GM10266 (cell line): Measurements from ENCODE around the gene SDC1.

Experiments
- DNase-seq: peaks from one replicate; pipeline ENCODE4 v3.0.0; 2012; ENCODE audit errors: extremely low spot score
- TF ChIP-seq, protein P1 (sequence below): IDR thresholded peaks from 2 replicates; pipeline ENCODE4 v1.5.1; 2012; ENCODE audit warnings: mild to moderate bottlenecking, low read depth; ENCODE audit not compliant: control insufficient read depth, insufficient read depth; ENCODE audit errors: missing control alignments

SDC1 gene

DNA sequence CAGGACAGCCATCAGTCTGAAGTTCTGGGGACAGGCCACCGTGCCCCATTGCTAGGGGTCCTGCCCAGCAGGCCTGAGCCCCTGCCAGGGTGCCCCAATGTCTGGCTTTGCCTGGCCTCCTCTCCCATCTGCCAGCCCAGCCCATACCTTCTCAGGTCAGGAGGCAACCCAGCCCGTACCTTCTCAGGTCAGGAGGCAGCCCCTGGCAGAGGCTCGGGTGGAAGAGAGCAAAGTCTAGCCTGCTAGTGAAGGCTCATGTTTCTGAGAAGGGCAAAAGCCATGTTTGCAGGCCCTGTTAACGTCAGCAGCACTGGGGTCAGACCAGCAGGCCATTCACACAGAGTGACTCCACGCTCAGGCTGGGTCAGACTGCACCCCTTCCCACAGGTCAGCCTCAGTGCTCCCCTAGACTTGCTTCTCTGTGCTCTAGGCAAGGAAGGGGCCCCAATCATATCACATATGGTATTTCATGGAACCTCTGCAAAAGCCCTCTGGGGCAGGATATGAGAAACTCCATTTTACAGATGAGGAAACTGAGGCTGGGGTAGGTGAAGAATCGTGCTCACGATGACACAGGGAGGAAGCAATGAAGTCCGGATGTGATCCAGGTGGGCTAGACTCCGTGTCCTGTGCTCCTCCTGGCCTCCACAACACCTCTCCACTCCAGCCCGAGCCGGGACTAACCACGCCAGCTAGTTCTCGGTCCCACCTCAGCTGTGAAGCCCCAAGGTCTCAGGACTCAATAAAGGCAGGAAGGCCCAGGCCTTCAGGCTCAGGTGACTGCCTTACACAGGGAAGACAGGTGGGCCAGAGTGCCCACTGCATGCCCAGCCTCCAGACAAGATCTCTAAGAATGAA, 9.5 kb downstream of the SDC1 start:
- DNase-seq = no peak
- TF ChIP-seq, protein P1, sequence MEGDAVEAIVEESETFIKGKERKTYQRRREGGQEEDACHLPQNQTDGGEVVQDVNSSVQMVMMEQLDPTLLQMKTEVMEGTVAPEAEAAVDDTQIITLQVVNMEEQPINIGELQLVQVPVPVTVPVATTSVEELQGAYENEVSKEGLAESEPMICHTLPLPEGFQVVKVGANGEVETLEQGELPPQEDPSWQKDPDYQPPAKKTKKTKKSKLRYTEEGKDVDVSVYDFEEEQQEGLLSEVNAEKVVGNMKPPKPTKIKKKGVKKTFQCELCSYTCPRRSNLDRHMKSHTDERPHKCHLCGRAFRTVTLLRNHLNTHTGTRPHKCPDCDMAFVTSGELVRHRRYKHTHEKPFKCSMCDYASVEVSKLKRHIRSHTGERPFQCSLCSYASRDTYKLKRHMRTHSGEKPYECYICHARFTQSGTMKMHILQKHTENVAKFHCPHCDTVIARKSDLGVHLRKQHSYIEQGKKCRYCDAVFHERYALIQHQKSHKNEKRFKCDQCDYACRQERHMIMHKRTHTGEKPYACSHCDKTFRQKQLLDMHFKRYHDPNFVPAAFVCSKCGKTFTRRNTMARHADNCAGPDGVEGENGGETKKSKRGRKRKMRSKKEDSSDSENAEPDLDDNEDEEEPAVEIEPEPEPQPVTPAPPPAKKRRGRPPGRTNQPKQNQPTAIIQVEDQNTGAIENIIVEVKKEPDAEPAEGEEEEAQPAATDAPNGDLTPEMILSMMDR = no peak

DNA sequence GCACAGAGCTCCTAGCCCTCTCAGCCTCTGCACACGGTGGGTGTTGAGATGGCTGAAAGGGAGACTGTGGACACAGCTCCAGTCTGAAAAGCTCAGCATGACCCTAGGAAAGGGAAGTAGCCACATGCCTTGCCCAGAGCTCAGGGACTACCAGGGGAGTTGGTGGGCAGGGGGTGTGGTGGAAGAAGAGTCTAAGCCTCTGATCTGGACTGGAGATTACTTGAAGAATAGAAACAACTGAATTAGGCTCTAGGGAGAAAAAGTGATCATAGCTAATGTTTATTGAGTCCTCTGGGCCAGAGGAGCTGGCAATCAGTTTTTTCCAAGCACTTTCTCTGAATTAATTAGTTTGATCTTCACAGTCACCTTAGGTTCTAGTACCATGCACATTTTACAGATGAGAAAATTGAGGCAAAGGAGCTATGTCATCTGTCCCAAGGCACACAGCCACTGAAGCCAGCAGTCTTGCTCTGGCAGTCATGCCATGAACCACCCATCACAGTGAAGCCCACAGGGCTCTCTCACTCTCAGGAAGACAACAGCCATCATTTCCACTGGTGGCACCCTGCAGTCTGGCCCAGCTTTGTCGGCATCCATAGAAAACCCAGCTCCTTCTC, 10.3 kb downstream of the SDC1 start:
- DNase-seq = no peak
- TF ChIP-seq, protein P1 = no peak

DNA sequence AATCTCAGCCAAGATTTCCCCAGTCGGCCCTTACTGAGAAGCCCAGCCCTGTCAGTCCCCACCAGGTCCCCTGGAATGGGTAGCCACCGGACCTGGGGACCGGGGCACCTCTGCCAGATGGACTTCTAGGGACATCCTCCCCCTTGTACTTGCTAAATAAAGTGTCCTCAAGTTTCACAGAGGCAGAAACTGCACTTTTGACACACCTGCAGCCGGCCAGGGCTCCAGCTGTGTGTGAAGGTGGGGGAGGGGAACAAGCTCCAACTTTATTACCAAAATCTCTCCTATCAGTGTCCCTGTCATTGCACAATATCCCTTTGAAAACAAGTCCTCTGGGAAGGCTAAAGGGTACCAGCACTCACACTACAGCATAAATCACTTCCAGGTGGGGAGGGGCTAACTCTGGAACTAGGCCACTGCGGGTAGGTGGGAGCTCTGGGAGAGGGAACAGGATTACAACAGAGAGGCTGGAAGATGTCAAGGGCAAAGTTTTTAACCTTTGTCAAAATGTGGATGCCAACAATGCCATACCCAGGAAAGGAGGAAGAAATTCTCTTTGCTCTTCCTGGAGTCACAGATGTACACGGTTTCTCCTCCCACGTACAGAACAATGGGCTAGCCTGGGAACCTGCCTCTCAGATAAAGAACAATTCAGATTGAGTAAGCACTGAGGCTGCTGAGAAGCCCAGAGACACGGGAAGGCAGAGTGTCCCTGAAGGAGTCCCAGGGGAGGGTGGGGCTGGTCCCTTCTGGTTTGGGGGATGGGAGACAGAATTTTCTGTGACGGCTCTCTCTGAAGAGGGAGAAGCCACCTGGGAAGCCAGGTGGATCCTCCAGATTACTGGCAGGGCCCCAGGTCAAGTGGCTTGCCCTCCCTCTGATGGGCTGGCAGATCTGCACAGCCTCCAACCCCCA, 11.0 kb downstream of the SDC1 start:
- DNase-seq = no peak
- TF ChIP-seq, protein P1 = no peak

DNA sequence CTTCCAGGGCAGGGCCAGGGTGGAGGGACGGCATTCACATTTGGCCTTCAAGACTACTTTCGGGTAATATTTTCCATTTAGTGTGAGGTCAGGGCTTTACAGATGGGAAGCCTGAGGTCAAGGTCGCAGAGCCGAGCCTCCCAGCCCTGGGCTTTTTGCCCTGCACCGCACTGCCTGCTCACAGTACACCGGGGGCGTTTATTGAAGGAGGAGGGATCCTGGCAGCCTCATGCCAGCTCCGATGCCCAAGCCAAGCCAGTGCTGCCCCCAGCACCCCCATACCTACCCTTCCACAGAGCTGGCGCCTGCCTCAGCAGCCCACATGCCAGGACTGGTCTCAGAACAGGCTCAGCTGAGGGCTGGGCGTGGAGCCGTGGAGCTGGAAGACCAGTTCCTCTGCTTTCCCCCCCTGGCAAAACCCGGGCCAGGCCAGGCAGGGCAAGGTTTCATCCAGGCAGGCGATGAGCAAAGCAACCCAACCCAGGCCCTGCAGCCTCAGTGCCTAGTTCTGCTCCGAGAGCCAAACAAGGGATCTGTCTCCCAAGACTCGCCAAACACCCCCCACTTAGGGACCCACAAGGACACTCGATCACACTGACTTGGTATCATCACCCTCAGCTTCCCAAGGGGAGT, 11.9 kb downstream of the SDC1 start:
- no peak for DNase-seq

DNA sequence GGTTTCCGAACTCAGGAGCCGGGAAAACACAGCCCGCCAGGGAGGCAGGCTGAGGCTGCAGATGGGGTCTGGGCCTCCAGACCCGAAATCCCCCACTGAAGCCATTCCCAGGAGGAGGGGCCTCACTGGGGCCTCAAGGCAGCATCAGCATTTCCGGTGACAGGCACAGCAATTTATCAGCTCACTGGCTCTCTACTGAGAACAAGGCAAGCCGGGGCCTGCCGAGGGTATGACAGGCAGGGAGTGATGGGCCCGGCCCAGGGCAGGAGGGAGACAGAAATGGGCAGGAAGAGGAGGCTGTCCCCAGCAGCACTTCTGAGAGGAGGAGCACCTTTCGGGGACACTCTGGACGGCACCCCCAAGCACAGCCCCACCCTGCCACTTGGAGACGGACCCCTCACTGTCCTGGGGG, 12.5 kb downstream of the SDC1 start:
- TF ChIP-seq, protein P1 = no peak
- DNase-seq = no peak

More for the DNA sequence above, 11.9 kb downstream of the SDC1 start:
- TF ChIP-seq, protein P1 = no peak

DNA sequence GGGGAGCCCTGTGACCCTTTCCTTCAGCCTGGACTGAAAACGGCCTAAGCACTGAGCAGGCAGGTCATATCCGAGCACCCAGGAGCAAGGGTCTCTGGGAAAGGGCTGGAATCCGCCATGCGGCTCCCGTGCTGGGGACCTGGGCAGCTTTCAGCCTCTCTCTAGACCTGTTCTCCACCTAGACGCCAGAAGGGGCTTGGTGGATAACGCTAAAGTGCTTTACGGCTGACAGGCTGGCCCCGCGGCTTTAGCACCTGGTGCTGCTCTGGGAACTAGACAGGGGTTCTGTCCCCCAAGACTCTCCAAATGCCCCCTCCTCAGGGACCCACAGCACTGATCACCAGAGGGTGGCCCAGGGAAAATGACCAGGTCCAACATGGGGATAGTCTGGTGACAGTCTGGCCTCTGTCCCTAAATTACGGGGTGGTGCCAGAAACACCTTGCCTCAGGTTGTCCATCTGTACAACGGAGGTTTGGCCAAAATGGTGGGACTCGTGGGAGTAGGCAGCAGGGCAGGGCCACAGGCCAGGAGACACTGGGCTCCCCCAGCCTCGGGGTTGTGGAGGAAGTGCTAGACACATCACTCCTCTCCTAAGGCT, 13.0 kb downstream of the SDC1 start:
- TF ChIP-seq, protein P1 = no peak
- DNase-seq = no peak
